HFF-Myc (cell line): ENCODE results near the gene SARM1.

Source experiments
- DNase-seq: peaks from one replicate; pipeline ENCODE4 v3.0.0-alpha.2; 2011; ENCODE audit warnings: low read depth; ENCODE audit errors: extremely low read depth
- H3K4me3 ChIP-seq: replicated peaks from 2 replicates; pipeline ENCODE4 v1.5.1; 2011; ENCODE audit warnings: low read depth, mild to moderate bottlenecking, control low read depth, low read length
- TF ChIP-seq, protein P1 (sequence below): IDR thresholded peaks from 2 replicates; pipeline ENCODE4 v1.5.1; 2012; ENCODE audit warnings: mild to moderate bottlenecking, low read depth, low read length, control low read depth; ENCODE audit errors: missing control alignments

The SARM1 gene

DNA sequence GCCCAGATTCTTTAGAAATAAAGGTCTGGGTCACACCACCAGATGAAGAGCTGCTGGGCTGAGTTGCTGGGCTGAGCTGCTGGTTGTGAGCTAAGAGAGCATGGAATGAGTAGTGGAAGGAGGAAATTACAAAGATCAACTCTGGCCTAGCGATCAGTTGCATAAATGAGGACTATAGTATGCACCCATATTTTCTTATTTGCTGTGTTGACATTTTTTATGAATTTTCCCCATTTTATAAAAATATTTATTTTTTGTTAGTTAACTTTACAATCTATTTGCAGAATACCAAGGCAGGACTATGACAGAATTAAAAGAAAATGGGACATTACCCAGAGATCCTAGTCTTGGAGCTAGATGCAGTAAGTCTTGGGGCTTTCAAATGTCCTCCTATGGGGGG lies 78.4 kb downstream of the SARM1 start:
- DNase-seq = no peak
- TF ChIP-seq, protein P1, sequence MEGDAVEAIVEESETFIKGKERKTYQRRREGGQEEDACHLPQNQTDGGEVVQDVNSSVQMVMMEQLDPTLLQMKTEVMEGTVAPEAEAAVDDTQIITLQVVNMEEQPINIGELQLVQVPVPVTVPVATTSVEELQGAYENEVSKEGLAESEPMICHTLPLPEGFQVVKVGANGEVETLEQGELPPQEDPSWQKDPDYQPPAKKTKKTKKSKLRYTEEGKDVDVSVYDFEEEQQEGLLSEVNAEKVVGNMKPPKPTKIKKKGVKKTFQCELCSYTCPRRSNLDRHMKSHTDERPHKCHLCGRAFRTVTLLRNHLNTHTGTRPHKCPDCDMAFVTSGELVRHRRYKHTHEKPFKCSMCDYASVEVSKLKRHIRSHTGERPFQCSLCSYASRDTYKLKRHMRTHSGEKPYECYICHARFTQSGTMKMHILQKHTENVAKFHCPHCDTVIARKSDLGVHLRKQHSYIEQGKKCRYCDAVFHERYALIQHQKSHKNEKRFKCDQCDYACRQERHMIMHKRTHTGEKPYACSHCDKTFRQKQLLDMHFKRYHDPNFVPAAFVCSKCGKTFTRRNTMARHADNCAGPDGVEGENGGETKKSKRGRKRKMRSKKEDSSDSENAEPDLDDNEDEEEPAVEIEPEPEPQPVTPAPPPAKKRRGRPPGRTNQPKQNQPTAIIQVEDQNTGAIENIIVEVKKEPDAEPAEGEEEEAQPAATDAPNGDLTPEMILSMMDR = no peak
- no peak overlapping the region for H3K4me3 ChIP-seq
